Astrocyte of the spinal cord (primary cell): Measurements from ENCODE around the gene MDGA2.

Experiments used
- DNase-seq: peaks from one replicate; pipeline ENCODE4 v3.0.0; 2011; ENCODE audit warnings: low read depth, low spot score
- H3K4me3 ChIP-seq: 2 replicates; pipeline ENCODE4 v1.5.1; 2011; ENCODE audit warnings: low read depth, mild to moderate bottlenecking, low read length, moderate library complexity
- in situ Hi-C: cut with HindIII; loops from 2 replicates; pipeline ENCODE4 v1.10.0; 2017; ENCODE audit warnings: low sequenced_read_pairs
- TF ChIP-seq, protein P1 (sequence below): IDR thresholded peaks from 2 replicates; pipeline ENCODE4 v1.5.1; 2012; ENCODE audit warnings: low read depth, mild to moderate bottlenecking, low read length, inconsistent platforms

MDGA2 gene

DNA sequence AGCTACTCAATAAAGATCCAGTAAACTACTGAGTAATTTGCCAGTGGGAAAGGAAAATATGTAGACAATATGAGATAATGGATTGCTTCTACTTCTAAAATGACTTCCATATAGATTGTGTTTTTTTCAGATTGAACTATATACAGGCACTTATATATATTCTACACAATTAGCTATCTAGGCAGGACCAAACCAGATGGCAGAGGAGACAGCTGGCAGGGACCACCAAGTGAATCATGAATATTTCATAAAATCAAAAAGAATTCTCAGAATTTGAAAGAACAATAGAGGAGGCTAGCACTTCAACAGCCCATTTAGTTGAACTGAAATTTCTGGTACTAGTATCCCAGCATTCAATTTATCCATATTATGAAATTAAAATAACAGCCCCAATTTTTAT, 685.8 kb downstream of the MDGA2 start:
- no peak for DNase-seq
- TF ChIP-seq, protein P1, sequence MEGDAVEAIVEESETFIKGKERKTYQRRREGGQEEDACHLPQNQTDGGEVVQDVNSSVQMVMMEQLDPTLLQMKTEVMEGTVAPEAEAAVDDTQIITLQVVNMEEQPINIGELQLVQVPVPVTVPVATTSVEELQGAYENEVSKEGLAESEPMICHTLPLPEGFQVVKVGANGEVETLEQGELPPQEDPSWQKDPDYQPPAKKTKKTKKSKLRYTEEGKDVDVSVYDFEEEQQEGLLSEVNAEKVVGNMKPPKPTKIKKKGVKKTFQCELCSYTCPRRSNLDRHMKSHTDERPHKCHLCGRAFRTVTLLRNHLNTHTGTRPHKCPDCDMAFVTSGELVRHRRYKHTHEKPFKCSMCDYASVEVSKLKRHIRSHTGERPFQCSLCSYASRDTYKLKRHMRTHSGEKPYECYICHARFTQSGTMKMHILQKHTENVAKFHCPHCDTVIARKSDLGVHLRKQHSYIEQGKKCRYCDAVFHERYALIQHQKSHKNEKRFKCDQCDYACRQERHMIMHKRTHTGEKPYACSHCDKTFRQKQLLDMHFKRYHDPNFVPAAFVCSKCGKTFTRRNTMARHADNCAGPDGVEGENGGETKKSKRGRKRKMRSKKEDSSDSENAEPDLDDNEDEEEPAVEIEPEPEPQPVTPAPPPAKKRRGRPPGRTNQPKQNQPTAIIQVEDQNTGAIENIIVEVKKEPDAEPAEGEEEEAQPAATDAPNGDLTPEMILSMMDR = no peak
- in situ Hi-C loops = no loop called here
- H3K4me3 ChIP-seq = no peak overlapping the region

DNA sequence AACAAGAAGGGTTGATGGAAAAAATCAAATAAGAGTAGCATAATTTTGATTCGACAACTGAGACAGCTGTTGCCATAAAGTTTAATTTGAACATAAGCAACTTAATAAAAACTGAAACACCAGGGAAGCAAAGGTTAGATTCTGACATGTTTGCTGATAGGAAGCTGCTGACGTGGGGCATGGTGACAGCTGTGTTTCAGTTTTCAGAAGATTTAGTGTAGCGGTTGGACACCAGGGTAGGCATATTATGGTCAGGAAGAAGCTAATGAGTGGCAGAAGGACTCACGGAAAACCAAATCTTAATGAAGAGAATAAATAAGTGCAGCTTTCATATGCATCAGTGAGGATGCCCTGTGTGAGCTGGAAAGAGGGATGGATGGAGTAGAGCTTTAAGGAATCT, 687.1 kb downstream of the MDGA2 start:
- in situ Hi-C loops = no loop called here
- H3K4me3 ChIP-seq = no peak overlapping the region
- TF ChIP-seq, protein P1 = no peak
- no peak for DNase-seq

DNA sequence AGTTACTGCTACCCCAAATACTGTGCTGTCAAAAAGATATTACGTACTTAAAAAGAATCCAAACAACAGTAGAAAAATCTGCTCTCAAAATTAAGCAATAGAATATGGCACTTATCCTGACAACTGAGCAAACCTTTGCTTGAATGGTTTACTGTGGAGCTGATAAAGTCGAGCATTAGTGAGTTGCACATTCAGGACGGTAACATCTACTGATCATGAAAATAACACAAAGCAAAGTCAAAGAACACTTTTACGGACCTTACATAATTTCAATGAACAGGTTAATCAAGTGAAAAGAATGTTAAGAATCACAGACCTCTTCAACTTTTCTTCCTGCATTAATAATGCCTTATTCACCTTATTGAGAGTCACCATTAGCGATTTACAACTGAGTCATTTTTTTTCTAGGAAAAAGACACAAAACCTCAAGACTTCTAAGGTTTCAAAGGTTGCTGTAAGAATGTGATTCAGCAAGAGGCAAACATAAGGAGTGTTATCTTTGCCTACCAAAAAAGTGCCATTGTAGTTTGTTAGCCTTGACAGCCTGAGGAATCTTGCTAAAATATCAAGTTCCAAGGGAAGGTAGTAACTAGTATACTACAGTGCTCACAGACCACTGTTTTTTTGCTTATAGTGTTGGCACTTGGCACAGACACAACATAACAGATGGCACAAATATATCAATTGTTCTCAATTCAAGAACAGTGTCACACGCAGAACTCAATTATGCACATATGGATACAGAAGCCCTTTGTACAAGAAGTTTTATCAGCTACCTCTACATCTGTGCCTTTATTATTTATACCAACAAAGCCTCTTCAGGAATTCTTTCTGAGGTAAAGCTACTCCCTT, 689.6 kb downstream of the MDGA2 start:
- in situ Hi-C loops = no loop called here
- no peak for DNase-seq
- TF ChIP-seq, protein P1 = no peak
- no peak overlapping the region for H3K4me3 ChIP-seq

DNA sequence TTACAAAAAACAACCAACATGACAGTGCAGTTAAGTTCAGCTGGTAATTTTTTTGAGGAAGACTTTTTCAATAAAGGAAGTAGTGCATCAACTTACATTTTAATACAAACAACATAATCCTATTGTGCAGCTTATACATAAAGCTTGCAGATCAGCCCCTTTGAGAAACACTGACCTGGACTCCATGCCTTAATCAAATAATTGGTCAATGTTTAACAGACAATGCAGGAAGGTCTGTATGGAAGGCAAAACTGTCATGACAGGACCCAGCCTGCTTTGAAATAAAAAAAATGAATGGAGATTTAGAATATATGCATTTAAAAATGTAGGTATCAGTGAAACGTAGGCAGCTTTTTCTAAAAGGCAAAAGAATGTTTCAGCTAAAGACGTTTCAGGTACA, 702.1 kb downstream of the MDGA2 start:
- H3K4me3 ChIP-seq = no peak overlapping the region
- TF ChIP-seq, protein P1 = no peak
- no peak for DNase-seq
- in situ Hi-C loops = no loop called here

DNA sequence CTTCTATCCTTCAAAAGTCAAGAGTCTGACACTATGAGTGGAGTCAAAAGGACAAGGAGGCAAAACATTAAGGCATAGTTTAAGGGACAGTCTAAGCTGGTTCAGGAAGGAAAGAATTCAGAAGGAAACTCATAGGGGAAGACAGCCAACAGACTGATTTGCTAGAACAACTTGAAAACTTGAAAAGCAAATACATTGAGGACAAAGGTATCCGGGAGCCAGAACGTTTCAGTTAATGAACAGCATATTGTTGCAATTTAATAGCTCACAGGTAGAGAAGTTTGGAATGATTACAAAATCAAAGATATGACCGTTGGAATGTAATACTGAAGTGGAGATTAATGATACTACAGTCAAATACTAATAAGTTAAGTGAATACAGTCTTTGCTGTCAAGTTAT, 711.0 kb downstream of the MDGA2 start:
- no peak overlapping the region for H3K4me3 ChIP-seq
- in situ Hi-C loops = no loop called here
- no peak for DNase-seq
- TF ChIP-seq, protein P1 = no peak

DNA sequence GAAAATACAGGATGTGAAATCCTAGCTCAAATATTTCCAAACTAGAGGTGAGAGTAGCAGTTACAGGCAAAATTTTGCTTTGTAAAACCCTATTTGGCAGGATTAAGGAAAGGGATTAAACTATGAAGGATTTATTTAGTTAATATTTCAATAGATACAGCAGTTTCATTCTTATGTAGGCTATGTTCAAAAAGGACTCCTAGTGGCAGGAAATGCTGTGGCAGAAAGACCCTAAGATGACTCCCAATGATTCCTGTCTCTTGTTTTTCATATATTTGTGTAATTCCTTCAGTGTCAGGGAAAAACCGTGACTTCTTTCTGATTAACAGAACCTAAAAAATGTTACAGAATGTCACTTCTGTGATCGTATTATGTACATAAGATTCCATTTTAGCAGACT, 724.3 kb downstream of the MDGA2 start:
- TF ChIP-seq, protein P1 = no peak
- in situ Hi-C loops = no loop called here
- no peak overlapping the region for H3K4me3 ChIP-seq
- no peak for DNase-seq

DNA sequence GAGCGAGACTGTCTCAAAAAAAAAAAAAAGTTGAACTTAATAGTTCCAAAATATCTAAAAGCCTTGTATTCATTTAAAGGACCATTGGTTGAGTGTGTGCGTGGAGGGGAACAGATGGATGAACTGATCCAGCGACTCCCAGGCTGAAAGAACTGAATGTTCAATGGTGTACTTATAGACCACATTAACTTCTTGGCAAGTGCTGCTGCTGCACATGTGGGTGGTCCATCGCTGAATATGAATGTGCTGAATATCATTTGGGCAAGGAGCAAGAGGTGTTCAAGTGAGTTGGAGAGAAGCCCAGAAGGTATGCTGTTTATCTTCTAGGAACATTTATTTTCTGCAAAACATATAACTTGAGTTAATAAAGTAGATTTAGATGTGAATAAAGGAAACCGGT, 734.8 kb downstream of the MDGA2 start:
- DNase-seq = no peak
- no peak overlapping the region for H3K4me3 ChIP-seq
- in situ Hi-C loops = no loop called here
- TF ChIP-seq, protein P1 = no peak
